Right atrium auricular region (tissue), 2 donors: ENCODE measurements around the gene NECAB3. TPM values are rescaled to one million over a fixed set of nuclear protein-coding genes. Genes with fewer than 3 reads are reported as not detected.
"Not testable (repeated sequence)": the region's sequence is repeated elsewhere in the genome, so short reads cannot be mapped to it uniquely, and the experiment has no call there.

ENCODE experiments used
- DNase-seq: peaks from one replicate; pipeline ENCODE4 v3.0.0-alpha.2; 2019; ENCODE audit warnings: low spot score
- H3K27ac ChIP-seq, 2 donors: fragments of 200-600 bp; sonication (generic); 1 replicate in 1 of 2; 2 replicates in 1 of 2; pipeline ENCODE4 v1.5.1; 2016 to 2019
- H3K27me3 ChIP-seq, 2 donors: fragments of 200-600 bp; sonication (generic); one replicate each; pipeline versions ENCODE4 v1.5.1 to v1.6.0; 2017 to 2019
- H3K36me3 ChIP-seq: fragments of 200-600 bp; sonication (generic); one replicate; pipeline ENCODE4 v1.5.1; 2016
- H3K4me1 ChIP-seq, 2 donors: fragments of 200-600 bp; sonication (generic); one replicate each; pipeline versions ENCODE4 v1.5.1 to v1.6.0; 2017 to 2019
- H3K4me3 ChIP-seq, 2 donors: fragments of 200-600 bp; sonication (generic); 1 replicate in 1 of 2; 2 replicates in 1 of 2; pipeline ENCODE4 v1.5.1; 2017 to 2019; ENCODE audit warnings: mild to moderate bottlenecking in 1 of 2, moderate library complexity in 1 of 2
- H3K9me3 ChIP-seq, 2 donors: fragments of 200-600 bp; sonication (generic); one replicate each; pipeline ENCODE4 v1.5.1; 2019
- total RNA-seq, 2 donors: library from RNA; depleted of rRNA; stranded (reverse); fragments of >200 nt; gene quantifications; one replicate each; pipeline ENCODE4 v1.1.0, GENCODE V29; 2016
- TF ChIP-seq, protein P1 (sequence below), 2 donors: fragments of 200-600 bp; sonication (generic); IDR thresholded peaks; one replicate each; pipeline ENCODE4 v1.5.1; 2019; ENCODE audit warnings: antibody characterized with exemption in 2 of 2

Gene NECAB3
- total RNA-seq, 2 donors from 2014 or later = 81.7 to 88.4 TPM

- H3K4me3 ChIP-seq = no peak overlapping the region
- DNase-seq = peak; percentile 79
Observed at GRCh38 chr20:33649201-33649681, 25.0 kb downstream of the NECAB3 start.

GRCh38 chr20:33648396-33649004 is 25.7 kb downstream of the NECAB3 start:
- Histone ChIP-seq H3K36me3 (peaks cover 20% of the 10 kb centered on the region), H3K4me3 (no peak overlapping the region), H3K27me3 (no peaks in the 10 kb centered on the region), H3K27ac (peak overlapping the region; percentile 7 to 26), H3K9me3 (no peaks in the 10 kb centered on the region), H3K4me1 (peaks cover 0 to 27% of the 10 kb centered on the region in 2 donors)
- TF ChIP-seq, protein P1, sequence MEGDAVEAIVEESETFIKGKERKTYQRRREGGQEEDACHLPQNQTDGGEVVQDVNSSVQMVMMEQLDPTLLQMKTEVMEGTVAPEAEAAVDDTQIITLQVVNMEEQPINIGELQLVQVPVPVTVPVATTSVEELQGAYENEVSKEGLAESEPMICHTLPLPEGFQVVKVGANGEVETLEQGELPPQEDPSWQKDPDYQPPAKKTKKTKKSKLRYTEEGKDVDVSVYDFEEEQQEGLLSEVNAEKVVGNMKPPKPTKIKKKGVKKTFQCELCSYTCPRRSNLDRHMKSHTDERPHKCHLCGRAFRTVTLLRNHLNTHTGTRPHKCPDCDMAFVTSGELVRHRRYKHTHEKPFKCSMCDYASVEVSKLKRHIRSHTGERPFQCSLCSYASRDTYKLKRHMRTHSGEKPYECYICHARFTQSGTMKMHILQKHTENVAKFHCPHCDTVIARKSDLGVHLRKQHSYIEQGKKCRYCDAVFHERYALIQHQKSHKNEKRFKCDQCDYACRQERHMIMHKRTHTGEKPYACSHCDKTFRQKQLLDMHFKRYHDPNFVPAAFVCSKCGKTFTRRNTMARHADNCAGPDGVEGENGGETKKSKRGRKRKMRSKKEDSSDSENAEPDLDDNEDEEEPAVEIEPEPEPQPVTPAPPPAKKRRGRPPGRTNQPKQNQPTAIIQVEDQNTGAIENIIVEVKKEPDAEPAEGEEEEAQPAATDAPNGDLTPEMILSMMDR (IDR thresholded peaks at IDR 0.05) = no peak
- DNase-seq = no peak

More at GRCh38 chr20:33649201-33649681, 25.0 kb downstream of the NECAB3 start:
- H3K27ac ChIP-seq = peak overlapping the region; percentile 7 to 26
- no peaks in the 10 kb centered on the region for H3K27me3 ChIP-seq
- H3K4me1 ChIP-seq = peaks cover 0 to 31% of the 10 kb centered on the region in 2 donors
- TF ChIP-seq, protein P1 (IDR thresholded peaks at IDR 0.05) = no peak
- H3K36me3 ChIP-seq = peaks cover 16% of the 10 kb centered on the region
- H3K9me3 ChIP-seq = no peaks in the 10 kb centered on the region

DNA sequence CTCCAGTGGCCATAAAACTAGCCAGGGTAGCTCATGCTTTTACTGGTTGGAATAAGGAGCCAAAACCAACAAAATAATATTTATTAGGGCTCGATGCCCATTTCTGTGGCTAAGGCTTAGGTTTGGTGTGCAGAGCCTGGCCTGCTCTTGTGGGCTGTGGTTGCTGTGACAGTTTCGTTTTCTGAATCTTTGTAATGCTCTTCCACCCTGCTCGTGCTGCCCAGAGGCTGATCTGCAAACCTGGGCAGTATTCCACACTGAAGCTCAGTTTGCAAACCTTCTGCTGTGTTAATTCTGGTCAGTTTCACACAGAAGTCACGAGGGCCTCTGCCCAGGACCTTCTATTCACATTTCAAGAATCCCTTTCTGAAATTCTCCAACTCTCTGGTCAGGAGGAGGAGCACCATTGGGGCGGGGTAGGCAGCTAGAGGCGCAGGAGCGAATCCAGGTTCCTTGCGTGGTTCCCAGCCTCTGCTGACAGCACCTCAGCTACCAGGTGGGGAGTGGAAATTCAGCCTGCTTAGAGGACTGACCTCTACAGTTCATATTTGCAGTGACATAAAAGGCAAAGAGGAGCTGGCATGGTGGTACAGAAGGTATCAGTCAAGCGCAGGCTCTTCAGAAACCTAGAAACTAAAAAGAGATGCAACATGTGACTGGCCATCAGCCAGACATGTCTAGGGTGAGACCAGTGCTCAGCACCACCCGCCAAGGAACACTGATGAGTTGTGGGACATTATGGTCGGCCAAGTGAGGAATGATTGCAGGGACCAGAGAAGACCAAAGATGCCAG is 26.4 kb downstream of the NECAB3 start:
- TF ChIP-seq, protein P1 (IDR thresholded peaks at IDR 0.05) = no peak

GRCh38 chr20:33646959-33647602 is 27.1 kb downstream of the NECAB3 start:
- DNase-seq, H3K27me3 ChIP-seq, H3K9me3 ChIP-seq, H3K4me3 ChIP-seq: not testable (repeated sequence)
- H3K36me3 ChIP-seq = peaks cover 20% of the 10 kb centered on the region
- H3K4me1 ChIP-seq = peaks cover 0 to 20% of the 10 kb centered on the region in 2 donors
- H3K27ac ChIP-seq = peak overlapping the region; percentile 14 to 44

More for the DNA sequence above, 26.4 kb downstream of the NECAB3 start:
- peaks cover 0 to 20% of the 10 kb centered on the region in 2 donors for H3K4me1 ChIP-seq
- peak overlapping the region; percentile 14 to 44 for H3K27ac ChIP-seq
- no peaks in the 10 kb centered on the region for H3K27me3 ChIP-seq
- peaks cover 20% of the 10 kb centered on the region for H3K36me3 ChIP-seq
- no peak for DNase-seq
- no peak overlapping the region for H3K4me3 ChIP-seq
- no peaks in the 10 kb centered on the region for H3K9me3 ChIP-seq

DNA sequence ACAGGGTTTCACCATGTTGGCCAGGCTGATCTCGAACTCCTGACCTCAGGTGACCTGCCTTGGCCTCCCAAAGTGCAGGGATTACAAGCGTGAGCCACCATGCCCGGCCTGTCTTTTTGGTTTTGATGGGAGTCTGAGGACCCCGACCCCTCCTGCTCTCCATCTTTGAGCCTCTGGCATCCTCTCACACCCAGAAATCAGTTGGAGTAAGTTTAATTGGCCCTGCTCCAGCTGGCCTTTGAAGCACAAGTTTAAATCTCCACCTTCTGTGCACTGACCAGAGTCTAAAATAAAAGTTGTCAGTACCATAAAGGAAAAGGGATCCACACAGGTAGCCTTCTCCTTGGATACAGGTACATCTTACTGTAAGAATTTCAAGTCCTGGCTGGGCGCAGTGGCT is 28.0 kb downstream of the NECAB3 start:
- peaks cover 0 to 20% of the 10 kb centered on the region in 2 donors for H3K4me1 ChIP-seq
- no peak overlapping the region for H3K27ac ChIP-seq
- no peaks in the 10 kb centered on the region for H3K27me3 ChIP-seq
- peaks cover 22% of the 10 kb centered on the region for H3K36me3 ChIP-seq
- TF ChIP-seq, protein P1 (IDR thresholded peaks at IDR 0.05) = no peak
- H3K4me3 ChIP-seq = no peak overlapping the region
- DNase-seq = no peak
- H3K9me3 ChIP-seq = no peaks in the 10 kb centered on the region

GRCh38 chr20:33645396-33645795 is 28.8 kb downstream of the NECAB3 start:
- H3K27me3 ChIP-seq = no peaks in the 10 kb centered on the region
- H3K4me3 ChIP-seq = no peak overlapping the region
- H3K27ac ChIP-seq = no peak overlapping the region
- no peak for DNase-seq
- no peaks in the 10 kb centered on the region for H3K9me3 ChIP-seq
- TF ChIP-seq, protein P1 (IDR thresholded peaks at IDR 0.05) = no peak
- H3K4me1 ChIP-seq = peaks cover 0 to 20% of the 10 kb centered on the region in 2 donors
- peaks cover 30% of the 10 kb centered on the region for H3K36me3 ChIP-seq
